Ectodermal cell (in vitro differentiated cells): ENCODE results near the gene CPSF2.

Source experiments
- H3K27ac ChIP-seq: 2 replicates; pipeline ENCODE4 v1.7.0; 2013; ENCODE audit warnings: mild to moderate bottlenecking, low read depth, low read length; ENCODE audit not compliant: insufficient read depth, poor library complexity, severe bottlenecking
- H3K27me3 ChIP-seq: 2 replicates; pipeline ENCODE4 v1.7.0; 2013; ENCODE audit warnings: mild to moderate bottlenecking, low read length; ENCODE audit not compliant: insufficient read depth, control insufficient read depth, poor library complexity, severe bottlenecking
- H3K36me3 ChIP-seq: one replicate; pipeline ENCODE4 v1.7.0; 2013; ENCODE audit warnings: low read length; ENCODE audit not compliant: control insufficient read depth, insufficient read depth
- H3K4me1 ChIP-seq: one replicate; pipeline ENCODE4 v1.7.0; 2013; ENCODE audit warnings: low read length; ENCODE audit not compliant: control insufficient read depth, insufficient read depth
- H3K4me3 ChIP-seq: 2 replicates; pipeline ENCODE4 v1.7.0; 2013; ENCODE audit warnings: low read depth, low read length, control low read depth; ENCODE audit not compliant: insufficient read depth
- H3K9me3 ChIP-seq: 2 replicates; pipeline ENCODE4 v1.7.0; 2013; ENCODE audit warnings: mild to moderate bottlenecking, low read length, moderate library complexity; ENCODE audit not compliant: control insufficient read depth
- WGBS, 2 experiments: methylation state at CpG; one replicate each; pipeline ENCODE4 v1.1.7; 2013; ENCODE audit warnings: missing lambda C conversion rate in 2 of 2; 5-methylcytosine and 5-hydroxymethylcytosine counted together

The CPSF2 gene

GRCh38 chr14:92108345-92109254 lies 13.2 kb upstream of the CPSF2 start:
- no peaks in the 10 kb centered on the region for H3K36me3 ChIP-seq
- H3K27me3 ChIP-seq: no peaks in the 10 kb centered on the region
- H3K9me3 ChIP-seq: no peaks in the 10 kb centered on the region
- H3K27ac ChIP-seq: no peak overlapping the region
- H3K4me3 ChIP-seq: no peak overlapping the region
- 21 to 25% methylated on average over 11 of the region's 11 CpGs for WGBS, 2 experiments
- peaks cover 3% of the 10 kb centered on the region for H3K4me1 ChIP-seq

GRCh38 chr14:92109490-92109889 lies 12.3 kb upstream of the CPSF2 start:
- H3K27me3 ChIP-seq: no peaks in the 10 kb centered on the region
- no peaks in the 10 kb centered on the region for H3K36me3 ChIP-seq
- no peak overlapping the region for H3K27ac ChIP-seq
- no peaks in the 10 kb centered on the region for H3K9me3 ChIP-seq
- WGBS, 2 experiments: 93 to 94% methylated on average over 5 of the region's 5 CpGs
- no peak overlapping the region for H3K4me3 ChIP-seq
- H3K4me1 ChIP-seq: peaks cover 3% of the 10 kb centered on the region

GRCh38 chr14:92121207-92121669 lies 531 bp upstream of the CPSF2 start:
- Histone ChIP-seq H3K27me3 (no peaks in the 10 kb centered on the region), H3K27ac (peak overlapping the region; percentile 97), H3K9me3 (no peaks in the 10 kb centered on the region), H3K4me1 (peaks cover 5% of the 10 kb centered on the region), H3K4me3 (peak overlapping the region; percentile 78), H3K36me3 (peaks cover 5% of the 10 kb centered on the region)
- WGBS, 2 experiments: 0 to 1% methylated on average over 36 of the region's 36 CpGs

- peak overlapping the region; percentile 97 for H3K27ac ChIP-seq
- H3K9me3 ChIP-seq: no peaks in the 10 kb centered on the region
- peaks cover 5% of the 10 kb centered on the region for H3K4me1 ChIP-seq
- no peaks in the 10 kb centered on the region for H3K27me3 ChIP-seq
- peak overlapping the region; percentile 78 for H3K4me3 ChIP-seq
- H3K36me3 ChIP-seq: peaks cover under 1% of the 10 kb centered on the region
- 0% methylated on average over 22 of the region's 22 CpGs for WGBS, 2 experiments
These were observed 545 bp downstream of the CPSF2 start for GRCh38 chr14:92122351-92122677.

GRCh38 chr14:92122761-92123160 lies 992 bp downstream of the CPSF2 start:
- peak overlapping the region; percentile 78 for H3K4me3 ChIP-seq
- H3K36me3 ChIP-seq: peaks cover 4% of the 10 kb centered on the region
- peak overlapping the region; percentile 97 for H3K27ac ChIP-seq
- no peaks in the 10 kb centered on the region for H3K27me3 ChIP-seq
- 53 to 59% methylated on average over 9 of the region's 9 CpGs for WGBS, 2 experiments
- H3K4me1 ChIP-seq: peaks cover 5% of the 10 kb centered on the region
- H3K9me3 ChIP-seq: no peaks in the 10 kb centered on the region

GRCh38 chr14:92134456-92134855 lies 12.7 kb downstream of the CPSF2 start:
- no peaks in the 10 kb centered on the region for H3K9me3 ChIP-seq

GRCh38 chr14:92135269-92135668 lies 13.5 kb downstream of the CPSF2 start:
- no peaks in the 10 kb centered on the region for H3K27me3 ChIP-seq
- H3K27ac ChIP-seq: no peak overlapping the region
- H3K4me3 ChIP-seq: no peak overlapping the region
- H3K36me3 ChIP-seq: peaks cover 17% of the 10 kb centered on the region
- H3K9me3 ChIP-seq: no peaks in the 10 kb centered on the region
- H3K4me1 ChIP-seq: no peaks in the 10 kb centered on the region
- WGBS, 2 experiments: 93 to 100% methylated on average over 1 of the region's 1 CpG

More at GRCh38 chr14:92134456-92134855, 12.7 kb downstream of the CPSF2 start:
- WGBS, 2 experiments: 100% methylated on average over 1 of the region's 1 CpG; no CpG with 5 or more reads in 1 of the 2 experiments
- peaks cover 17% of the 10 kb centered on the region for H3K36me3 ChIP-seq
- no peaks in the 10 kb centered on the region for H3K27me3 ChIP-seq
- no peak overlapping the region for H3K4me3 ChIP-seq
- no peaks in the 10 kb centered on the region for H3K4me1 ChIP-seq
- no peak overlapping the region for H3K27ac ChIP-seq

GRCh38 chr14:92143309-92143708 lies 21.5 kb downstream of the CPSF2 start:
- Histone ChIP-seq H3K27ac (no peak overlapping the region), H3K36me3 (peaks cover 41% of the 10 kb centered on the region), H3K9me3 (no peaks in the 10 kb centered on the region), H3K4me1 (no peaks in the 10 kb centered on the region), H3K27me3 (no peaks in the 10 kb centered on the region), H3K4me3 (no peak overlapping the region)
- WGBS, 2 experiments: 84 to 100% methylated on average over 4 of the region's 4 CpGs

GRCh38 chr14:92143962-92144361 lies 22.2 kb downstream of the CPSF2 start:
- Histone ChIP-seq H3K9me3 (no peaks in the 10 kb centered on the region), H3K27ac (no peak overlapping the region), H3K36me3 (peaks cover 43% of the 10 kb centered on the region), H3K27me3 (no peaks in the 10 kb centered on the region), H3K4me3 (no peak overlapping the region), H3K4me1 (no peaks in the 10 kb centered on the region)
- 92 to 94% methylated on average over 3 of the region's 3 CpGs for WGBS, 2 experiments

GRCh38 chr14:92144708-92145107 lies 22.9 kb downstream of the CPSF2 start:
- 95 to 100% methylated on average over 1 of the region's 2 CpGs for WGBS, 2 experiments
- no peaks in the 10 kb centered on the region for H3K4me1 ChIP-seq
- H3K4me3 ChIP-seq: no peak overlapping the region
- H3K36me3 ChIP-seq: peaks cover 48% of the 10 kb centered on the region
- H3K27me3 ChIP-seq: no peaks in the 10 kb centered on the region
- no peaks in the 10 kb centered on the region for H3K9me3 ChIP-seq
- no peak overlapping the region for H3K27ac ChIP-seq
